Activated CD4-positive, alpha-beta memory T cell treated with anti-CD3 and anti-CD28 coated beads for 36 hours (primary cell): ENCODE results near the gene BHLHE41. TPM values are rescaled to one million over a fixed set of nuclear protein-coding genes. Genes with fewer than 3 reads are reported as not detected.

Experiments used
- CTCF ChIA-PET: fragments of 350-600 bp; sonication (Branson Sonifier 250); formaldehyde crosslinking; loops from one replicate; lab custom pipeline; 2021; ENCODE audit warnings: antibody characterized with exemption, inconsistent platforms; lab: Charles Lee
- POLR2A ChIA-PET: fragments of 350-600 bp; sonication (Branson Sonifier 250); formaldehyde crosslinking; loops from one replicate; lab custom pipeline; 2021; ENCODE audit warnings: antibody characterized with exemption; lab: Charles Lee
- DNase-seq: peaks from one replicate; pipeline ENCODE4 v3.0.0-alpha.2; 2020
- H3K27ac Mint-ChIP-seq: one replicate; pipeline ENCODE4 v1.8.0; 2021; ENCODE audit warnings: mixed read lengths
- H3K27me3 Mint-ChIP-seq: one replicate; pipeline ENCODE4 v1.8.0; 2021; ENCODE audit warnings: mixed read lengths
- H3K36me3 Mint-ChIP-seq: one replicate; pipeline ENCODE4 v1.8.0; 2021; ENCODE audit warnings: mixed read lengths
- H3K4me1 Mint-ChIP-seq: one replicate; pipeline ENCODE4 v1.8.0; 2021; ENCODE audit warnings: low read depth, mixed read lengths
- H3K4me3 Mint-ChIP-seq: one replicate; pipeline ENCODE4 v1.8.0; 2021; ENCODE audit warnings: mild to moderate bottlenecking, mixed read lengths
- H3K9me3 Mint-ChIP-seq: one replicate; pipeline ENCODE4 v1.8.0; 2021; ENCODE audit warnings: mixed read lengths
- intact Hi-C: fragments of 100-400 bp; cut with micrococcal nuclease; formaldehyde crosslinking; loops from one replicate; pipeline ENCODE4 v1.15.1; 2023
- total RNA-seq, 2 experiments: library from RNA; stranded (reverse); gene quantifications; one replicate each; pipeline ENCODE4 v1.2.3, GENCODE V29; 2021

Gene BHLHE41
- total RNA-seq, result not detected

DNA sequence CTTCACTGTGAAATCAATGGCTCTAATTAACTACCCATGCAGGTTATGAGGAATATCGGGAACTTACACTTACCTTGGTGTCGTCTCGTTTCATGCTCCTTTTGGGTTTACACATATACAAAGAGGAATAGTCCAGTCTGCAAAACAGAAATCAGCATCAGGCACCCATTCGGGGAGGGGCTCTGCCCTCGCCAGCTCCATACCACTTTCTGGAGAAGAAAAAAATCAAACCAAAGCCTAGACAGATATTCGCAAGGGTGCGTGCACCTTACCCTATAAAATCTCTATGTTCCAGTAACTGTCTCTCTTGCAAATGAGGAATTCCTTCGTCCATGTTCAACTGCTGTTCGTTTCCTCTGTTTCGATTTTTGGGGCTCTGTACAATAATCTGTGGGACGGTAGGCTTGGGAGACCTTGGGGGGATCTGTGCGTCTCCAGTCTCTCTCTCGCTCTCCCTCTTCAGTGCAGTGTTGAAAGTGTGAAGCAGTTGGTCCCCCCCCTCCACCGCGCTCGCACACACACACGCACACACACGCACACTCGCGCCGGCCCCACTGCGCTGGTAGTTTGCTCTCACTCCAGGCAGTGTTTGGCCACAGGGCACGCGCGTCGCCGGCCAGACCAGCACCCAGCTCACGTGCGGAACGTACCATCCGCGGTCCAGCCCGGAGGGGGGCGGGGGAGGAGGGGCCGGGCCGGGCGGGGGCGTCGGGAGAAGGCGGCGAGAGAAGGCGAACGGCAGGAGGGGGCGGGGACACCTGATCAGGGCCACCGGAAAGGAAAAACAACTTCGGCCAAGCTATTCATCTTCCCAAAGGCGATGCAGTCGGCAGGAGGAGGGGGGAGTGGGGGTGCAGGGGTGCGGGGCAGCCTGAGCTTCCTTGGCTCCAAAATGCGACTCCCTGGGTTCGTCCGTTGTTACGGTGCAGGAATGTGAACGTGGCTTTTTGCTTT, at the start of gene BHLHE41:
Gene BHLHE41 (minus strand): TSS at position 592 of the 954 bp plus-strand sequence. CDS start 258 bp downstream, at position 334.
- Mint-ChIP-seq H3K4me1 (peaks cover 32% of the 10 kb centered on the region), H3K27me3 (peaks cover 73% of the 10 kb centered on the region), H3K27ac (no peak within 1 kb of the TSS), H3K36me3 (no peaks in the 10 kb centered on the region), H3K9me3 (no peaks in the 10 kb centered on the region), H3K4me3 (peak within 1 kb of the TSS; percentile 79)
- ChIA-PET POLR2A (no interaction called here), CTCF (interaction anchor here (1.5 to 1.9 kb wide), 2 partner anchors 9 to 27 kb away, joined by 4 to 8 read pairs; no protein-coding TSS in a partner anchor)
- peak; percentile 17 for DNase-seq
- intact Hi-C loops, result loop anchor here (2.0 to 10.0 kb wide), 3 partner anchors 170 to 890 kb away; partner anchors contain the start of genes RASSF8 and TM7SF3

- Mint-ChIP-seq H3K4me1 (no peaks in the 10 kb centered on the region), H3K27ac (no peak overlapping the region), H3K36me3 (no peaks in the 10 kb centered on the region), H3K9me3 (no peaks in the 10 kb centered on the region), H3K27me3 (peaks cover 9% of the 10 kb centered on the region), H3K4me3 (no peak overlapping the region)
- intact Hi-C loops, result no loop called here
- no peak for DNase-seq
- POLR2A ChIA-PET, result no interaction called here
- CTCF ChIA-PET, result no interaction called here
These were observed 48.2 kb upstream of the BHLHE41 start for GRCh38 chr12:26172946-26173552.

DNA sequence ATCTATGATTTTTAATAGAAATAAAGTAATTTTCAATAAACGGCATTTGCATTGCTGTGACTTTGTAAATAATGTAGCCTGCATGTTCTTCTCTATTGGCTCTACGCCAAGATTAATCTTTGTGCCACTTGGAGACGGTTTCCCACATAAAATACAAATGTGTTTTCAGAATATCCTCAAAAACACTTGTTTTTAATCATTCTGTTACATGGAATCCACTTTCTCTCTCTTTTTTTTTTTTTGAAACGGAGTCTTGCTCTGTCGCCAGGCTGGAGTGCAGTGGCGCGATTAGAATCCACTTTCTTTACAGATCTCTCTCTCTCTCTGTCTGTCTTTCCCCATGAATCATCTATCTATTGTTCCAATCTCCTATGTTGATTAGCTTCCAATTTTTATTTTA, 47.7 kb upstream of the BHLHE41 start:
- CTCF ChIA-PET, result no interaction called here
- intact Hi-C loops, result no loop called here
- no peaks in the 10 kb centered on the region for H3K9me3 Mint-ChIP-seq
- no peak overlapping the region for H3K4me3 Mint-ChIP-seq
- no peak for DNase-seq
- H3K27ac Mint-ChIP-seq, result no peak overlapping the region
- no peaks in the 10 kb centered on the region for H3K36me3 Mint-ChIP-seq
- H3K4me1 Mint-ChIP-seq, result no peaks in the 10 kb centered on the region
- H3K27me3 Mint-ChIP-seq, result peaks cover 9% of the 10 kb centered on the region
- POLR2A ChIA-PET, result no interaction called here

GRCh38 chr12:26172013-26172412, 47.2 kb upstream of the BHLHE41 start:
- CTCF ChIA-PET, result no interaction called here
- Mint-ChIP-seq H3K27me3 (peaks cover 9% of the 10 kb centered on the region), H3K36me3 (no peaks in the 10 kb centered on the region), H3K4me1 (no peaks in the 10 kb centered on the region), H3K27ac (no peak overlapping the region), H3K9me3 (no peaks in the 10 kb centered on the region), H3K4me3 (no peak overlapping the region)
- no peak for DNase-seq
- intact Hi-C loops, result no loop called here
- POLR2A ChIA-PET, result no interaction called here

DNA sequence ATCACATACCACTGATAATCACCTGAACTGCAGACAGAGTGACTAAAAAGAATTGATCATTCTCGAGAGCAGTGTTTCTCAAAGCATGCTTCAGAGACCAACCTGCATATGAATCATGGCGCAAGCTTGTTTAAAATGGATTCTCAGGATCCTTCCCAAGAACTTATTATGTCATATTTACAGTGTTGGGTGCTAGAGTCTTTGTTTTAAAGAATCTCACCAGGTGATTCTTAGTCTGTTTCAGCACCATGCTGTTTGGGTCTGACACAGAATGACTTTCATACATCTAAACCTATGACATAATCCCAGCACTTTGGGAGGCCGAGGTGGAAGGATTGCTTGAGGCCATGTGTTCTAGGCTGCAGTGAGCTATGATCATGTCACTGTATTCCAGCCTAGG, 39.3 kb upstream of the BHLHE41 start:
- ChIA-PET CTCF (no interaction called here), POLR2A (no interaction called here)
- intact Hi-C loops, result no loop called here
- Mint-ChIP-seq H3K9me3 (no peaks in the 10 kb centered on the region), H3K36me3 (no peaks in the 10 kb centered on the region), H3K27ac (no peak overlapping the region), H3K4me3 (no peak overlapping the region), H3K27me3 (peaks cover 24% of the 10 kb centered on the region), H3K4me1 (no peaks in the 10 kb centered on the region)
- DNase-seq, result no peak

DNA sequence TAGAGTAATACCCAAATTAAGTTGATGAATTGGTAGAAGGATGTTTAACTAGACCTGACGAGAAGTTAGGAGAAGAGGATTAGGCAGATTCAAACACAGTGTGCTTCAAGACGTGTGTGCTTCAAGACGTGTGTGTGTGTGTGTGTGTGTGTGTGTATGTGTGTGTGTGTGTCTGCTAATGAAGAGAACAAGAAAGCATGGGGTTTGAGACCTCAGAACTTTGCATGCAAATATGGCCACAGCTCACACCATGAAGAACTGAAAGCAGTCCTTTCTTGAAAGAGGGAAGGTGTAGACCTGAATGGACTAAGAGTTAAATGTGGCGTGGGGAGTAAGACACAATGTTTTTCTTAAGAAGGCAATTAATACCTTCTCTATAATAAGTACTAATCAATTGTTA, 38.1 kb upstream of the BHLHE41 start:
- peaks cover 20% of the 10 kb centered on the region for H3K27me3 Mint-ChIP-seq
- no peaks in the 10 kb centered on the region for H3K9me3 Mint-ChIP-seq
- H3K4me1 Mint-ChIP-seq, result no peaks in the 10 kb centered on the region
- DNase-seq, result no peak
- H3K4me3 Mint-ChIP-seq, result no peak overlapping the region
- no peaks in the 10 kb centered on the region for H3K36me3 Mint-ChIP-seq
- H3K27ac Mint-ChIP-seq, result no peak overlapping the region
- ChIA-PET CTCF (no interaction called here), POLR2A (no interaction called here)
- intact Hi-C loops, result no loop called here

- Mint-ChIP-seq H3K27ac (no peak overlapping the region), H3K9me3 (no peaks in the 10 kb centered on the region), H3K36me3 (no peaks in the 10 kb centered on the region), H3K4me1 (no peaks in the 10 kb centered on the region), H3K4me3 (no peak overlapping the region), H3K27me3 (peaks cover 20% of the 10 kb centered on the region)
- ChIA-PET POLR2A (no interaction called here), CTCF (no interaction called here)
- no peak for DNase-seq
- intact Hi-C loops, result no loop called here
These were observed 37.3 kb upstream of the BHLHE41 start for GRCh38 chr12:26162174-26162573.

DNA sequence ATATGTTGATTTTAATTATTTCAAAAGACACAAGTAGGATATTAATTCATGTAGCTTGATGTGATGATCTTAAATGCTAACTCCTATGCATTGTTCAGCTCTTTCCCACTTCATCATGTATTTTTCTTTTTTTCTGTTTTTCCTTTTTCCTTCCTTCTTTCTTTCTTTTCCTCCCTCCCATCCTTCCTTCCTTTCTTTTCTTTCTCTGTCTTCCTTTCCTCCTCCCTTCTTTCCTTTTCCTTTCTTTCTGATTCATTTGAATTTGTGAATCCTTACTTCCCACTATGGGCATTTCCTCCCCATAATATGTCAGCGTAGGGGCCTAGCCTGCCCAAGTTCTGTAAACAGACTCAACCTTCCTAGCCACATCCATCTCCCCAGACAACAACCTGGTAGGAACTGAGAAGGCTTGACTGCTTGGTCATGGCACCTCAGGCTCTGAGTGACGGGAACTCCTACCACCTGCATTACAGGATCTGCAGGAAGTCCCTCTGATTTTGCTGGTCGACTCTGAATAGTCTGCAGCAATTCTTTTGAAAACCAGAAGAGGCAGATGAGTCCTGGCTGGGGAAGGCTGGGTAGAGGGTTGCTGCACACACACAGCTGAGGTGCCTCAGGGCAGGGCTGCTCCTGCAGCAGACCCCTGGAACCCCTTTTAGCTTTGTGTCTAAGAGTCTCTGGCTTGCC, 33.4 kb upstream of the BHLHE41 start:
- ChIA-PET CTCF (no interaction called here), POLR2A (no interaction called here)
- Mint-ChIP-seq H3K36me3 (no peaks in the 10 kb centered on the region), H3K9me3 (no peaks in the 10 kb centered on the region), H3K27me3 (peaks cover 13% of the 10 kb centered on the region), H3K4me1 (no peaks in the 10 kb centered on the region), H3K4me3 (no peak overlapping the region), H3K27ac (no peak overlapping the region)
- DNase-seq, result no peak
- intact Hi-C loops, result no loop called here

DNA sequence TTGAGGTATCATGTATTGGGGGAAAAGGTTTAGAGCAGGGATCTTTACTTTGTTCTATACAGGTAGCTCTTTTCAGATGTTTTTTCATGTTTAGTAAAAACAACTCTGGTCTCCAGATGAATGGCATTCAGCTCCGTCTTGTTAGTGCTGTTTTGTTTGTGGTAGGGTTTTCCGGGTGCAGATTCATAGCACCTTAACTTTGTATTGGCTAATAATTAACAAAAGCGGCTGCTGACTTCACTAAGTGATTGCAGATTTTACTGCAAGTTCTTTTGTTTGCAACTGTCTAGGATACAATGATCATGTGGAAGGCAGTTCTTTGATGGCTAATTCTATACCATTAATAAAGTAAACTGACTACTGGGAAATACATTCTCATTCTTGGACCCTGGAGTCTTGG, 32.2 kb upstream of the BHLHE41 start:
- CTCF ChIA-PET, result no interaction called here
- no peaks in the 10 kb centered on the region for H3K36me3 Mint-ChIP-seq
- POLR2A ChIA-PET, result no interaction called here

GRCh38 chr12:26156201-26156871, 31.5 kb upstream of the BHLHE41 start:
- no peak for DNase-seq
- Mint-ChIP-seq H3K27ac (no peak overlapping the region), H3K4me3 (no peak overlapping the region), H3K36me3 (no peaks in the 10 kb centered on the region), H3K9me3 (no peaks in the 10 kb centered on the region), H3K4me1 (no peaks in the 10 kb centered on the region), H3K27me3 (peaks cover 11% of the 10 kb centered on the region)
- ChIA-PET POLR2A (no interaction called here), CTCF (no interaction called here)
- intact Hi-C loops, result no loop called here

More for the DNA sequence above, 32.2 kb upstream of the BHLHE41 start:
- H3K27me3 Mint-ChIP-seq, result peaks cover 9% of the 10 kb centered on the region
- H3K27ac Mint-ChIP-seq, result no peak overlapping the region
- no peak overlapping the region for H3K4me3 Mint-ChIP-seq
- intact Hi-C loops, result no loop called here
- no peaks in the 10 kb centered on the region for H3K9me3 Mint-ChIP-seq
- H3K4me1 Mint-ChIP-seq, result no peaks in the 10 kb centered on the region
- DNase-seq, result no peak

- intact Hi-C loops, result no loop called here
- ChIA-PET CTCF (no interaction called here), POLR2A (no interaction called here)
These were observed 28.8 kb upstream of the BHLHE41 start for GRCh38 chr12:26153421-26154154.

More at GRCh38 chr12:26153421-26154154, 28.8 kb upstream of the BHLHE41 start:
- no peak for DNase-seq
- Mint-ChIP-seq H3K9me3 (no peaks in the 10 kb centered on the region), H3K36me3 (no peaks in the 10 kb centered on the region), H3K4me3 (no peak overlapping the region), H3K4me1 (no peaks in the 10 kb centered on the region), H3K27me3 (peaks cover 8% of the 10 kb centered on the region), H3K27ac (no peak overlapping the region)
